HepG2 (cell line): ENCODE results near the gene ATP5MC2. TPM values are rescaled to one million over a fixed set of nuclear protein-coding genes. Genes with fewer than 3 reads are reported as not detected.
"Not testable (repeated sequence)": the region's sequence is repeated elsewhere in the genome, so short reads cannot be mapped to it uniquely, and the experiment has no call there.

Experiments used
- ATAC-seq: fragments of 200-7000 bp; cut with Tn5 transposase; 3 replicates; pipeline ENCODE4 v1.9.1; 2020; ENCODE audit warnings: mild to moderate bottlenecking, moderate library complexity
- BruUV-seq: library from RNA; stranded (reverse); fragments of 400-500 nt; replicated peaks from 2 replicates; lab custom pipeline; 2021; lab: Mats Ljungman, UMichigan
- CTCF ChIA-PET: fragments of 300-600 bp; formaldehyde crosslinking; extraction: SDS; loops from one replicate; lab custom pipeline; 2021; ENCODE audit warnings: low total read pairs, inconsistent platforms, low intra/inter-chr PET ratio; lab: Yijun Ruan, JAX
- POLR2A ChIA-PET: fragments of 350-600 bp; sonication (Branson Sonifier 250); formaldehyde crosslinking; loops from one replicate; lab custom pipeline; 2020; ENCODE audit warnings: antibody characterized with exemption, inconsistent platforms; lab: Yijun Ruan, JAX
- DNase-seq: peaks from one replicate; pipeline ENCODE4 v3.0.0-alpha.2; 2015; ENCODE audit warnings: low spot score
- FAIRE-seq: peaks from 3 replicates; lab custom pipeline; 2011; peaks lifted over from hg19 to GRCh38; lab: Jason Lieb, UNC
- H2AFZ ChIP-seq: one replicate; pipeline ENCODE4 v1.6.1; 2011; ENCODE audit warnings: low read length, inconsistent platforms
- H3K27ac ChIP-seq: fragments of 300-600 bp; 3 replicates; pipeline ENCODE4 v1.8.0; 2011; ENCODE audit warnings: mixed run types, mild to moderate bottlenecking, mixed read lengths, low read length, inconsistent platforms; ENCODE audit not compliant: insufficient read depth; ENCODE audit errors: extremely low read length
- H3K27me3 ChIP-seq, 2 experiments: fragments of 200-600 bp in 1 of 2; 2 replicates in 1 of 2; 3 replicates in 1 of 2; pipeline versions ENCODE4 v1.6.0 to v1.8.0; 2011; ENCODE audit warnings: low read length in 2 of 2, mild to moderate bottlenecking in 2 of 2, moderate library complexity in 2 of 2, inconsistent platforms in 1 of 2; ENCODE audit not compliant: insufficient read depth in 2 of 2, control insufficient read depth in 1 of 2
- H3K36me3 ChIP-seq, 2 experiments: fragments of 200-600 bp in 1 of 2; replicated peaks in 1 of 2; 2 replicates in 1 of 2; 3 replicates in 1 of 2; pipeline versions ENCODE4 v1.5.1 to v1.8.0; 2011; ENCODE audit warnings: low read length in 2 of 2, inconsistent platforms in 1 of 2; ENCODE audit not compliant: insufficient read depth in 2 of 2, control insufficient read depth in 1 of 2
- H3K4me1 ChIP-seq: 2 replicates; pipeline ENCODE4 v1.5.1; 2012; ENCODE audit warnings: low read length, inconsistent platforms; ENCODE audit not compliant: insufficient read depth
- H3K4me2 ChIP-seq: 2 replicates; pipeline ENCODE4 v1.6.0; 2011; ENCODE audit warnings: low read depth, low read length, inconsistent platforms
- H3K4me3 ChIP-seq, 3 experiments: fragments of 200-600 bp in 1 of 3; sonication (generic), shearing (Covaris generic) in 1 of 3; replicated peaks in 1 of 3; 2 replicates each; pipeline ENCODE4 v1.5.1; 2011 to 2016; ENCODE audit warnings: low read length in 3 of 3, inconsistent platforms in 2 of 3, low read depth in 2 of 3, mild to moderate bottlenecking in 2 of 3, control low read depth in 1 of 3, mixed read lengths in 1 of 3; ENCODE audit not compliant: insufficient read depth in 1 of 3
- H3K79me2 ChIP-seq: one replicate; pipeline ENCODE4 v1.6.1; 2011; ENCODE audit warnings: low read length, inconsistent platforms; ENCODE audit not compliant: insufficient read depth
- H3K9ac ChIP-seq: 2 replicates; pipeline ENCODE4 v1.6.0; 2011; ENCODE audit warnings: mild to moderate bottlenecking, low read depth, low read length, inconsistent platforms; ENCODE audit not compliant: insufficient read depth
- H3K9me3 ChIP-seq: 2 replicates; pipeline ENCODE4 v1.5.1; 2012; ENCODE audit warnings: mild to moderate bottlenecking, low read length
- H4K20me1 ChIP-seq: 2 replicates; pipeline ENCODE4 v1.6.0; 2011; ENCODE audit warnings: inconsistent platforms, mild to moderate bottlenecking, low read length, moderate library complexity; ENCODE audit not compliant: insufficient read depth
- CHD2 ChIP-seq: IDR thresholded peaks from 2 replicates; pipeline ENCODE4 v1.6.1; 2011; ENCODE audit warnings: low read depth, low read length, improper control_type of control experiment
- HOXA9 ChIP-seq: sonication (generic); formaldehyde crosslinking; IDR thresholded peaks from 2 replicates; pipeline ENCODE4 v1.8.1; 2022; ENCODE audit warnings: missing genetic modification reagents, mild to moderate bottlenecking, moderate library complexity, borderline replicate concordance
- SRSF4 ChIP-seq: fragments of 200-400 bp; formaldehyde crosslinking; IDR thresholded peaks from one replicate; pipeline ENCODE4 v1.6.1; 2018; ENCODE audit warnings: mild to moderate bottlenecking, low read depth, low read length, moderate library complexity; ENCODE audit not compliant: poor library complexity, severe bottlenecking
- ZNF331 ChIP-seq: sonication (generic); formaldehyde crosslinking; IDR thresholded peaks from 2 replicates; pipeline ENCODE4 v1.4.0; 2020; ENCODE audit warnings: missing genetic modification reagents
- ZNF335 ChIP-seq: sonication (generic); formaldehyde crosslinking; IDR thresholded peaks from 2 replicates; pipeline ENCODE4 v1.4.0; 2020; ENCODE audit warnings: missing genetic modification reagents
- ZNF414 ChIP-seq: sonication (generic); formaldehyde crosslinking; IDR thresholded peaks from 2 replicates; pipeline ENCODE4 v1.5.0; 2020; ENCODE audit warnings: missing genetic modification reagents
- ZNF619 ChIP-seq: sonication (generic); formaldehyde crosslinking; IDR thresholded peaks from 2 replicates; pipeline ENCODE4 v1.4.0; 2020; ENCODE audit warnings: mild to moderate bottlenecking, missing genetic modification reagents
- WGBS: methylation state at CpG from one replicate; pipeline ENCODE4 v1.1.6; 2017; ENCODE audit warnings: low lambda C conversion rate; 5-methylcytosine and 5-hydroxymethylcytosine counted together
- in situ Hi-C: cut with HindIII; loops from 2 replicates; pipeline ENCODE4 v1.10.0; 2017; ENCODE audit warnings: low pct_unique_long_range_greater_than_20kb; ENCODE audit not compliant: extremely low pct_ligation_motif_present
- intact Hi-C: fragments of 100-400 bp; cut with micrococcal nuclease; formaldehyde crosslinking; loops from one replicate; pipeline ENCODE4 v1.10.0; 2022; ENCODE audit not compliant: unreplicated experiment
- polyA plus RNA-seq, 8 experiments: library from polyadenylated mRNA; depleted of rRNA in 3 of 8; stranded (reverse) in 7 of 8; unstranded in 1 of 8; fragments of >200 nt; fragmentation: Illumina TruSeq in 4 of 8; extraction: Trizol in 4 of 8; gene quantifications; 2 replicates each; pipeline versions ENCODE4 v1.2.1 to v1.2.3, GENCODE V29; 2011 to 2016; ENCODE audit warnings: low read depth in 4 of 8, missing spikeins in 1 of 8, mixed read lengths in 1 of 8; ENCODE audit not compliant: insufficient read depth in 1 of 8
- total RNA-seq, 5 experiments: library from RNA; depleted of rRNA; stranded (reverse); fragments of >200 nt; fragmentation: Illumina TruSeq; extraction: Trizol; gene quantifications; 2 replicates each; pipeline ENCODE4 v1.2.3, GENCODE V29; 2016; ENCODE audit warnings: low read depth in 1 of 5

ATP5MC2 gene
- total and polyA plus RNA-seq, 2 of the 13 experiments (the other 11 are each of a cell fraction or from before 2014, with no cell fraction given) = 230 to 257 TPM

- no peak for TF ChIP-seq ZNF414
- TF ChIP-seq CHD2 = no peak
- no peak for TF ChIP-seq ZNF619 (CRISPR knock-in tag)
- no peak for TF ChIP-seq HOXA9
- no peak for TF ChIP-seq ZNF335
Measured at GRCh38 chr12:53652366-53652765, 23.5 kb downstream of the ATP5MC2 start (continued).

DNA sequence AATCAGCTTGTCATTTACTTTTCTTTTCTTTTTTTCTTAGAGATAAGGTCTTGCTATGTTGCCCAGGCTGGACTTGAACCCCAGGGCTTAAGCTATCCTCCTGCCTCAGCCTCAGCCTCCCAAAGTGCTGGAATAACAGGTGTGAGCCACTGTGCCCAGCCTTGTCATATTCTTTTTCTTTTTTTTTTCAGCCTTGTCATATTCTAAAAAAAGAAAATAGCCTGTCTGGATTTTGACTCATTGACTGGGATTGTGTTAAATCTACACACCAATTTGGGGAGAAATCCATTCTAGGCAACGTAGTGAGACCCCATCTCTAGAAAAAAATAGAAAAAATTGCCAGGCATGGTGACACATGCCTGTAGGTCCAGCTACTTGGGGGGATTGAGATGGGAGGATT, 24.1 kb downstream of the ATP5MC2 start:
- in situ Hi-C loops (no loop called here), intact Hi-C loops (no loop called here)
- Histone ChIP-seq H3K4me3 (no peak overlapping the region), H2AFZ (no peak overlapping the region), H3K79me2 (no peaks in the 10 kb centered on the region), H3K9me3 (no peaks in the 10 kb centered on the region), H4K20me1 (no peaks in the 10 kb centered on the region), H3K4me2 (no peak overlapping the region), H3K36me3 (no peaks in the 10 kb centered on the region), H3K27me3 (no peaks in the 10 kb centered on the region), H3K9ac (no peak overlapping the region), H3K4me1 (peaks cover 27% of the 10 kb centered on the region), H3K27ac (no peak overlapping the region)
- ATAC-seq = no peak
- 95% methylated on average over 1 of the region's 1 CpG for WGBS
- POLR2A ChIA-PET = no interaction called here
- DNase-seq = no peak
- CTCF ChIA-PET = no interaction called here
- no peak for FAIRE-seq
- TF ChIP-seq ZNF331 (CRISPR knock-in tag) = no peak
- no peak for TF ChIP-seq SRSF4
- no TSS peak for BruUV-seq

DNA sequence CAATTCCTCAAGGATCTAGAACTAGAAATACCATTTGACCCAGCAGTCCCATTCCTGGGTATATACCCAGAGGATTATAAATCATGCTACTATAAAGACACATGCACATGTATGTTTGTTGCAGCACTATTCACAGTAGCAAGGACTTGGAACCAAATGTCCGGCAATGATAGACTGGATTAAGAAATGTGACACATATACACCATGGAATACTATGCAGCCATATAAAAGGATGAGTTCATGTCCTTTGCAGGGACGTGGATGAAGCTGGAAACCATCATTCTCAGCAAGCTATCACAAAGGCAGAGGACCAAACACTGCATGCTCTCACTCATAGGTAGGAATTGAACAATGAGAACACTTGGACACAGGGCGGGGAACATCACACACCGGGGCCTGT, 29.6 kb downstream of the ATP5MC2 start:
- DNase-seq, H3K36me3 ChIP-seq, H3K4me3 ChIP-seq, ATAC-seq, H3K79me2 ChIP-seq, H3K27ac ChIP-seq, H3K9ac ChIP-seq, CTCF ChIA-PET, in situ Hi-C loops, H3K4me2 ChIP-seq, intact Hi-C loops, H2AFZ ChIP-seq, H3K9me3 ChIP-seq, POLR2A ChIA-PET, H4K20me1 ChIP-seq, BruUV-seq, FAIRE-seq, H3K27me3 ChIP-seq: not testable (repeated sequence)
- H3K4me1 ChIP-seq = peaks cover 19% of the 10 kb centered on the region
- 87% methylated on average over 4 of the region's 4 CpGs for WGBS
